Psoas muscle (tissue), 8 donors: ENCODE data around the gene COASY. TPM values are rescaled to one million over a fixed set of nuclear protein-coding genes. Genes with fewer than 3 reads are reported as not detected.
"Not testable (repeated sequence)": the region's sequence is repeated elsewhere in the genome, so short reads cannot be mapped to it uniquely, and the experiment has no call there.

ENCODE experiments used
- ATAC-seq, 4 donors: fragments of 200-7000 bp; cut with Tn5 transposase; one replicate each; pipeline ENCODE4 v1.9.1; 2020; ENCODE audit warnings: moderate library complexity in 3 of 4, mild to moderate bottlenecking in 2 of 4
- DNase-seq, 2 donors: peaks; one replicate each; pipeline ENCODE4 v3.0.0-alpha.2; 2020
- H3K27ac ChIP-seq: fragments of 200-600 bp; one replicate; pipeline ENCODE4 v1.8.0; 2022
- H3K27me3 ChIP-seq, 3 donors: fragments of 200-600 bp in 1 of 3; one replicate each; pipeline versions ENCODE4 v1.6.1 to v1.8.0; 2013 to 2022; ENCODE audit warnings: low read length in 2 of 3, mild to moderate bottlenecking in 2 of 3, moderate library complexity in 1 of 3; ENCODE audit not compliant: insufficient read depth in 3 of 3
- H3K36me3 ChIP-seq, 2 donors: fragments of 200-600 bp in 1 of 2; one replicate each; pipeline versions ENCODE4 v1.6.1 to v1.8.0; 2013 to 2022; ENCODE audit warnings: low read depth in 1 of 2, mild to moderate bottlenecking in 1 of 2, moderate library complexity in 1 of 2; ENCODE audit not compliant: insufficient read depth in 1 of 2
- H3K4me1 ChIP-seq: fragments of 200-600 bp; one replicate; pipeline ENCODE4 v1.8.0; 2022
- H3K4me3 ChIP-seq: fragments of 200-600 bp; one replicate; pipeline ENCODE4 v1.8.0; 2022; ENCODE audit warnings: mild to moderate bottlenecking
- H3K9me3 ChIP-seq: fragments of 200-600 bp; one replicate; pipeline ENCODE4 v1.8.0; 2022
- WGBS, 3 donors: extraction: QIAGEN DNeasy Blood & Tissue Kit; methylation state at CpG; one replicate each; pipeline versions ENCODE4 v1.1.6 to v1.1.7; 2013; 5-methylcytosine and 5-hydroxymethylcytosine counted together
- intact Hi-C, 2 donors: fragments of 100-400 bp; cut with DNase I; formaldehyde crosslinking; loops; one replicate each; pipeline versions ENCODE4 v1.11.0 to v1.14.2; 2022
- polyA plus RNA-seq, 3 donors: library from polyadenylated mRNA; stranded (reverse); fragments of 200-250 nt; gene quantifications; one replicate each; pipeline ENCODE4 v1.2.3, GENCODE V29; 2013
- total RNA-seq, 4 donors: library from RNA; stranded (reverse); fragmentation: NEBNext Ultra II Directional in 2 of 4; extraction: Animal tissue kit (Norgen Biotek cat#: 25700) in 2 of 4; gene quantifications; one replicate each; pipeline versions ENCODE4 v1.2.1 to v1.2.4, GENCODE V29; 2021 to 2023
- TF ChIP-seq, protein P1 (sequence below): fragments of 200-600 bp; IDR thresholded peaks from one replicate; pipeline ENCODE4 v1.8.0; 2022; ENCODE audit warnings: antibody characterized with exemption
- donor health status: healthy with polysubstance abuse.
- donor health status: DM: no; HTN: no; CAD: no; lungs with moderate emphysema.
- donor health status: Bipolar disorder and iron deficiency.
- donor health status: healthy.
- donor health status: DM: yes; HTN: yes; CAD: no.
- donor health status: DM: no; HTN: no; CAD: no.
- donor health status: DM: no; HTN: no; CAD: no.
- donor health status: DM: yes; HTN: yes; CAD: no.

Gene COASY
- total and polyA plus RNA-seq, 7 donors: 31.6 to 141 (median 41.0) TPM

DNA sequence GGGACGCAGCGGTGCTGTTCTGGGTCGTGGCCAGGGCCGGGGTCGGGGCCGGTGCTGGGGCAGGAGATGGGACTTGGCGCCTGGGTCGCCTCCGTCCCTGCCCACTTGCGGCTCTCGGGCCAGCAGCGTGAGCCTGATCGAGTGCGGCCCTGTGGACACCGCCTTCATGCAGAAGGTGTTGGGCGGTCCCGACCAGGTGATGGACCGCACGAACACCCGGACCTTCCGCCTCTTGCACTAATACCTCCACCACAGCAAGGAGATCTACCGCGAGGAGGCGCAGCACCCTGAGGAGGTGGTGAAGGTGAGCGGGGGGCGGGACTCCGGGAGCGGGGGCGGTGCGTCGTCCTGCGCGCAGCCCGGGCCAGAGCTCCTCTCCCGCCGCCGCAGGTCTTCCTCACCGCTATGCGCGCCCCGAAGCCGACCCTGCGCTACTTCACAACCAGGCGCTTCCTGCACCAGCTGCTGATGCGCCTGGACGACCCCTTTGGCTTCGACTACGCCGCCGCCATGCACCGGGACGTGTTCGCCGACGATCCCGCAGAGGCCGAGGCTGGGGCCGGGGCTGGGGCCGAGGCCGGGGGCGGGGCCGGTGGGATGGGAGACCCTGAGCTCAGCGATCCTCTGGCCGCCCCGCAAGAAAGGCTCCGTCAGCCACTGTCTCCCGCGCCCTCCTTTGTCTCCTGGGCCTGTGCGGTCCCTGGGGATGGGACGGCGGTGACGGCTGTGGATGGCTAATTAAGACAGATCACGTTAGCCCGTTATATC is 13.7 kb upstream of the COASY start:
- DNase-seq (peak in 1 of 2 donors; percentile 63), ATAC-seq (peak in 1 of 4 donors; percentile 9)
- H3K4me3 ChIP-seq: peak overlapping the region; percentile 35
- H3K4me1 ChIP-seq: peaks cover 11% of the 10 kb centered on the region
- H3K36me3 ChIP-seq: peaks cover 0 to 7% of the 10 kb centered on the region in 2 donors
- H3K27ac ChIP-seq: no peak overlapping the region
- 43 to 52% (median 47%) methylated on average over 63 to 74 of the region's 74 CpGs for WGBS, 3 donors
- no peaks in the 10 kb centered on the region for H3K9me3 ChIP-seq
- TF ChIP-seq, protein P1, sequence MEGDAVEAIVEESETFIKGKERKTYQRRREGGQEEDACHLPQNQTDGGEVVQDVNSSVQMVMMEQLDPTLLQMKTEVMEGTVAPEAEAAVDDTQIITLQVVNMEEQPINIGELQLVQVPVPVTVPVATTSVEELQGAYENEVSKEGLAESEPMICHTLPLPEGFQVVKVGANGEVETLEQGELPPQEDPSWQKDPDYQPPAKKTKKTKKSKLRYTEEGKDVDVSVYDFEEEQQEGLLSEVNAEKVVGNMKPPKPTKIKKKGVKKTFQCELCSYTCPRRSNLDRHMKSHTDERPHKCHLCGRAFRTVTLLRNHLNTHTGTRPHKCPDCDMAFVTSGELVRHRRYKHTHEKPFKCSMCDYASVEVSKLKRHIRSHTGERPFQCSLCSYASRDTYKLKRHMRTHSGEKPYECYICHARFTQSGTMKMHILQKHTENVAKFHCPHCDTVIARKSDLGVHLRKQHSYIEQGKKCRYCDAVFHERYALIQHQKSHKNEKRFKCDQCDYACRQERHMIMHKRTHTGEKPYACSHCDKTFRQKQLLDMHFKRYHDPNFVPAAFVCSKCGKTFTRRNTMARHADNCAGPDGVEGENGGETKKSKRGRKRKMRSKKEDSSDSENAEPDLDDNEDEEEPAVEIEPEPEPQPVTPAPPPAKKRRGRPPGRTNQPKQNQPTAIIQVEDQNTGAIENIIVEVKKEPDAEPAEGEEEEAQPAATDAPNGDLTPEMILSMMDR: no peak
- intact Hi-C loops: no loop called here
- no peaks in the 10 kb centered on the region for H3K27me3 ChIP-seq

DNA sequence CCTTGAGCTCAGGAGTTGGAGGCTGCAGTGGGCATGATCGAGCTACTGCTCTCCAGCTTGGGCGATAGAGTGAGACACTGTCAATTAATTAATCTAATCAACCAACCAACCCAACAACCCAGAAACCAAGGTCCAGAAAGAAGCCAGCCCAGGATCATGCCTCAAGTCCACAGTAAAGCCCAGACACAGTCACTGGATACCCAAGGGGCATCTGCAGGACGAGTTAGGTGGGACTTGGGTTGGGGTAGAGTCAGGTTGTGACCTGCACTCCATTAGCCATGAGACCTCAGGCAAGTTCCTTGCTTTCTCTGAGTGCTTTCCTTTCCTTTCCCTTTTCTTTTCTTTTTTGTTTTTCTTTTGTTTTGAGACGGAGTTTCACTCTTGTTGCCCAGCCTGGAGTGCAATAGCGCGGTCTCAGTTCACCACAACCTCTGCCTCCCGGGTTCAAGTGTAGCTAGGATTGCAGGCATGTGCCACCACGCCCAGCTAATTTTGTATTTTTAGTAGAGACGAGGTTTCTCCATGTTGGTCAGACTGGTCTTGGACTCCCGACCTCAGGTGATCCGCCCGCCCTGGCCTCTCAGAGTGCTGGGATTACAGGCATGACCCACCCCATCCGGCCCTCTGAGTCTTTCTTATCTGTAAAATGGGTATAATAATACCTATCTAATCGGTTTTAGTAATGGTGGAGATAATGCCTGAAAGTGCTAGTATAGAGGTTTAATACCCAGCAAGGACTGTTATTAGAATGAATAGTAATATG is 12.8 kb upstream of the COASY start:
- intact Hi-C loops: no loop called here
- Histone ChIP-seq H3K27me3 (no peaks in the 10 kb centered on the region), H3K36me3 (no peaks in the 10 kb centered on the region), H3K4me3 (no peak overlapping the region), H3K4me1 (peaks cover 8% of the 10 kb centered on the region), H3K9me3 (no peaks in the 10 kb centered on the region), H3K27ac (no peak overlapping the region)
- WGBS, 3 donors: 80 to 88% (median 82%) methylated on average over 14 of the region's 14 CpGs
- ATAC-seq: no peak
- DNase-seq: no peak
- TF ChIP-seq, protein P1: no peak

DNA sequence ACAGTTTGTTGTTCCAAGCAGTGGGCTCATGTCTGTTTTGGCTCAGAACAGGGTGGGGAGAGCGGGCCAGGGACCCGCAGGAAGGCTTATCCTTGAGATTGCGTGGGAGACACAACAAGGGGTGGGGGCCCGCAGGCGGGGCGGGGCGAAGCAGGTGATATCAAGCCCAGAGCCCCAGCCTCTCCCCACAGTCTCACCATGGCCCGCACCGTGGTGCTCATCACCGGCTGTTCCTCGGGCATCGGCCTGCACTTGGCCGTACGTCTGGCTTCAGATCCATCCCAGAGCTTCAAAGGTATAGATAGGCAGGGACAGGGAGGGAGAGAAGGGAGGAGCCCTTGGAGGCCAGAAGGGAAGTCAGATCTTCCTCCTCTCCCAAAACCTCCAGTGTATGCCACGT is 9.2 kb upstream of the COASY start, which contains the start of gene HSD17B1:
Gene HSD17B1 (plus strand): TSS at position 188 of the 400 bp plus-strand sequence. CDS start 11 bp downstream, at position 199.
- intact Hi-C loops, ATAC-seq, H3K4me1 ChIP-seq, H3K36me3 ChIP-seq, H3K27me3 ChIP-seq, H3K9me3 ChIP-seq: not testable (repeated sequence)
- peak within 1 kb of the TSS; percentile 92 for H3K4me3 ChIP-seq
- WGBS, 3 donors: 81 to 85% (median 85%) methylated on average over 13 to 15 of the region's 15 CpGs
- H3K27ac ChIP-seq: peak within 1 kb of the TSS; percentile 88
- peak in 1 of 2 donors; percentile 31 for DNase-seq

DNA sequence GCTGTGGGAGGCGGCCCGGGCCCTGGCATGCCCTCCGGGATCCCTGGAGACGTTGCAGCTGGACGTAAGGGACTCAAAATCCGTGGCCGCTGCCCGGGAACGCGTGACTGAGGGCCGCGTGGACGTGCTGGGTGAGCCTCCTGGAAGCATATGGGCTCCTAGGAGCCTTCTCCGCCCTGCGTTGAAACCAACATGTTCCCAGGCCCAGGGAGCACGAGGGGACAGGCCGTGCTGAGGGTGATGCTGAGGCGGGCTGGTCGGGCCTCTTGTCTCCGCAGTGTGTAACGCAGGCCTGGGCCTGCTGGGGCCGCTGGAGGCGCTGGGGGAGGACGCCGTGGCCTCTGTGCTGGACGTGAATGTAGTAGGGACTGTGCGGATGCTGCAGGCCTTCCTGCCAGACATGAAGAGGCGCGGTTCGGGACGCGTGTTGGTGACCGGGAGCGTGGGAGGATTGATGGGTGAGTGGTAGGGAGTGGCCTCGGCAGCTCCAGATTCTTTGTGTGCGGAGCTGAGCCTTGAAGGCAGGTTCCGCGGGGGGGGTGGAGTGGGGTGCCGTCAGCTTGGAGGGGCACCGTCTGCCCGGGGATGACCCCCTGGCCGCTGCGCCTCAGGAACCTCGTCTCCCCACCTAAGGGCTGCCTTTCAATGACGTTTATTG is 8.7 kb upstream of the COASY start:
- peak overlapping the region; percentile 92 for H3K4me3 ChIP-seq
- H3K36me3 ChIP-seq: no peaks in the 10 kb centered on the region
- H3K4me1 ChIP-seq: peaks cover 10% of the 10 kb centered on the region
- H3K27me3 ChIP-seq: no peaks in the 10 kb centered on the region
- H3K9me3 ChIP-seq: no peaks in the 10 kb centered on the region
- intact Hi-C loops: no loop called here
- DNase-seq (peak in 1 of 2 donors; percentile 58), ATAC-seq (peak in 3 of 4 donors; percentile 9 to 16 (median 15))
- peak overlapping the region; percentile 88 for H3K27ac ChIP-seq
- WGBS, 3 donors: 64 to 74% (median 65%) methylated on average over 44 to 45 of the region's 45 CpGs
- TF ChIP-seq, protein P1: no peak
